SU-DHL-6 (cell line): ENCODE results near the gene SLC25A6.

Experiments
- H2AFZ ChIP-seq: fragments of 200-600 bp; sonication (generic); 2 replicates; pipeline ENCODE4 v1.6.1; 2014; ENCODE audit warnings: low read depth, mild to moderate bottlenecking, moderate library complexity, mixed read lengths, antibody characterized with exemption, low read length; ENCODE audit not compliant: severe bottlenecking
- H3F3A ChIP-seq: fragments of 200-600 bp; shearing (Covaris generic); 2 replicates; pipeline ENCODE4 v1.6.0; 2016; ENCODE audit warnings: antibody characterized with exemption, mild to moderate bottlenecking; ENCODE audit not compliant: insufficient read depth
- H3K27ac ChIP-seq: fragments of 200-600 bp; sonication (generic); 2 replicates; pipeline ENCODE4 v1.5.1; 2016; ENCODE audit warnings: low read depth, mild to moderate bottlenecking, low read length, moderate library complexity, mixed read lengths
- H3K27me3 ChIP-seq: fragments of 200-600 bp; sonication (generic), shearing (Covaris generic); 2 replicates; pipeline ENCODE4 v1.6.0; 2014; ENCODE audit warnings: mild to moderate bottlenecking, low read length
- H3K36me3 ChIP-seq: fragments of 200-600 bp; sonication (generic); 2 replicates; pipeline ENCODE4 v1.6.1; 2014; ENCODE audit warnings: mild to moderate bottlenecking, low read length, mixed read lengths
- H3K4me2 ChIP-seq: fragments of 300-600, 200-600 bp; shearing (Covaris generic), sonication (generic); 2 replicates; pipeline ENCODE4 v1.6.0; 2014; ENCODE audit warnings: low read length, low read depth, mild to moderate bottlenecking; ENCODE audit not compliant: poor library complexity, severe bottlenecking
- H3K4me3 ChIP-seq: fragments of 200-600 bp; sonication (generic); 2 replicates; pipeline ENCODE4 v1.5.1; 2014; ENCODE audit warnings: antibody characterized with exemption, low read length, mild to moderate bottlenecking, mixed read lengths; ENCODE audit not compliant: insufficient read depth, poor library complexity, severe bottlenecking
- H3K79me2 ChIP-seq: fragments of 200-600 bp; sonication (generic); 2 replicates; pipeline ENCODE4 v1.6.1; 2014; ENCODE audit warnings: mild to moderate bottlenecking, low read length, moderate library complexity; ENCODE audit not compliant: insufficient read depth
- H3K9ac ChIP-seq: fragments of 200-600 bp; sonication (generic); 2 replicates; pipeline ENCODE4 v1.7.0; 2014; ENCODE audit warnings: mild to moderate bottlenecking, low read length
- H3K9me2 ChIP-seq: fragments of 200-600 bp; sonication (generic); replicated peaks from 2 replicates; pipeline ENCODE4 v1.6.1; 2014; ENCODE audit warnings: low read length; ENCODE audit not compliant: insufficient read depth
- H3K9me3 ChIP-seq: fragments of 200-600 bp; sonication (generic); 2 replicates; pipeline ENCODE4 v1.6.1; 2014; ENCODE audit warnings: low read length, mixed read lengths; ENCODE audit not compliant: insufficient read depth
- H4K20me1 ChIP-seq: fragments of 200-600 bp; sonication (generic); 2 replicates; pipeline ENCODE4 v1.6.1; 2014; ENCODE audit warnings: low read depth, mild to moderate bottlenecking, antibody characterized with exemption, low read length, moderate library complexity, mixed read lengths
- EZH2phosphoT487 ChIP-seq: fragments of 200-600 bp; sonication (generic), shearing (Covaris generic); conservative IDR thresholded peaks from 2 replicates; pipeline ENCODE4 v1.6.1; 2018; ENCODE audit warnings: mild to moderate bottlenecking, antibody characterized with exemption, low read length, moderate library complexity, mixed read lengths
- TF ChIP-seq, protein P1 (sequence below): fragments of 200-600 bp; sonication (generic); IDR thresholded peaks from one replicate; pipeline ENCODE4 v1.5.1; 2017; ENCODE audit warnings: antibody characterized with exemption, mild to moderate bottlenecking, low read length, moderate library complexity; ENCODE audit not compliant: insufficient read depth, poor library complexity, severe bottlenecking

The SLC25A6 gene

DNA sequence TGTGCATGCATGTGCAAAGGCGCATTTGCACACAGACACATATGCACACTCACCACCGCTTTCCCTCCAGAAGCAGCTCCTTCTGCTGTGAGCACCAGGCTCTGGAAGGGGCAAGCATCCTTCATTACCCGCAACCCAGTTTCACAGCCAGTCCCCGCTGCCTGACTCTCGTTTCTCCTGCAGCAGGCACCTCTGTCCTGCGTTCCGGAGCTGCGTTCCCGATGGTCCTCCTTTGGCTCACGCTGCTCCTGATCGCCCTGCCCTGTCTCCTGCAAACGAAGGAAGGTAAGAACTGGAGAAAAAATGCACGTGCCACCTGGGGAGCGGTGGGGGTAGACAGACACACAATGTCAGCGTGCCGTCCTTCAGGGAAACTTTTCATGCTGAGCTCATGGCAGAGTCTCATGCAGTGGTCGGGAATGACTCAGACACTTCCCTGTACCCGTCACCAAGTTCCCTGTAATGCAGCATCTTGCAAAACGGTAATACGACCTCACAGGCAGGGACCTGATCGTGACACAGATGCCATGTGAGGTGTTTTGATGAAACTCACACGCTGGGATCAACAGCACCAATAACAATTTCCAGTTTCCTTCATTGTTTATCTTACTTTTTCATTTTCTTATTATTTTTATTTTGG is 50.2 kb downstream of the SLC25A6 start:
- Histone ChIP-seq H2AFZ (no peak overlapping the region), H3K9me3 (no peaks in the 10 kb centered on the region), H4K20me1 (no peaks in the 10 kb centered on the region), H3K27ac (no peak overlapping the region), H3K9ac (no peak overlapping the region), H3F3A (no peaks in the 10 kb centered on the region), H3K4me2 (no peak overlapping the region), H3K79me2 (no peaks in the 10 kb centered on the region), H3K27me3 (no peaks in the 10 kb centered on the region), H3K36me3 (no peaks in the 10 kb centered on the region), H3K4me3 (no peak overlapping the region), H3K9me2 (no peaks in the 10 kb centered on the region)
- TF ChIP-seq, protein P1, sequence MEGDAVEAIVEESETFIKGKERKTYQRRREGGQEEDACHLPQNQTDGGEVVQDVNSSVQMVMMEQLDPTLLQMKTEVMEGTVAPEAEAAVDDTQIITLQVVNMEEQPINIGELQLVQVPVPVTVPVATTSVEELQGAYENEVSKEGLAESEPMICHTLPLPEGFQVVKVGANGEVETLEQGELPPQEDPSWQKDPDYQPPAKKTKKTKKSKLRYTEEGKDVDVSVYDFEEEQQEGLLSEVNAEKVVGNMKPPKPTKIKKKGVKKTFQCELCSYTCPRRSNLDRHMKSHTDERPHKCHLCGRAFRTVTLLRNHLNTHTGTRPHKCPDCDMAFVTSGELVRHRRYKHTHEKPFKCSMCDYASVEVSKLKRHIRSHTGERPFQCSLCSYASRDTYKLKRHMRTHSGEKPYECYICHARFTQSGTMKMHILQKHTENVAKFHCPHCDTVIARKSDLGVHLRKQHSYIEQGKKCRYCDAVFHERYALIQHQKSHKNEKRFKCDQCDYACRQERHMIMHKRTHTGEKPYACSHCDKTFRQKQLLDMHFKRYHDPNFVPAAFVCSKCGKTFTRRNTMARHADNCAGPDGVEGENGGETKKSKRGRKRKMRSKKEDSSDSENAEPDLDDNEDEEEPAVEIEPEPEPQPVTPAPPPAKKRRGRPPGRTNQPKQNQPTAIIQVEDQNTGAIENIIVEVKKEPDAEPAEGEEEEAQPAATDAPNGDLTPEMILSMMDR, result no peak
- no peak for TF ChIP-seq EZH2phosphoT487

DNA sequence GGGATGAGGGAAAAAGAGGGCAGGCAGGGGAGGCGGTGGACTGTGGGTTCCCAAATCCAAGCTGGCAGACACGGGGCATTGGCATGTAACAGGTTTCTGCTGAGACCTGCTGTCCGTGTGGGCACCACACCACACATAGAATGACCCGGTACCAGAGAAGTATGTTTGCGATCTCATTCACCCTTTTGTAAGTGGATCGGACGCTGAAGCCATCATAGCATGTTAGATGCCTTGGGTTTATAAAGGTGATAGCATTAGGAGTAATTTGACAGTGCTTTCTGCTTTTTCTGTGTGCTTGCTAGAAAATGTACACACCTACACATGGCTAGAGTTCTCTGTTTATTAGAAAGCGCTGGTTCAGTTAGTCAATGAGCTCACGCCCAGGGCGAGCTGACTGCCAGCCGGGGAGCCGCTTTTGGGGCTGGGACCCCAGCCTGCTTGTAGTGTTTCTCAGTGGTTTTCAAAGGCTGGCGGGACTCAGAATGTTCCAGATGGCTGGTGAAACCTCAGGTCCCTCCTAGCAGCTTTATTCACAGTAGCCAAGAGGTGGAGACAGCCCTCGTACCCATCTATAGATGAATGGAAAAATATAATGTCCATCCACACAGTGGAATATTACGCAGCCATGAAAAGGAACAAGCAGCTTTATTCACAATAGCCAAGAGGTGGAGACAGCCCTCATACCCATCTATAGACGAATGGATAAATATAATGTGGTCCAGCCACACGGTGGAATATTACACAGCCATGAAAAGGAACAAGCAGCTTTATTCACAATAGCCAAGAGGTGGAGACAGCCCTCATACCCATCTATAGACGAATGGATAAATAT is 54.7 kb downstream of the SLC25A6 start:
- H3K4me2 ChIP-seq, result no peak overlapping the region

DNA sequence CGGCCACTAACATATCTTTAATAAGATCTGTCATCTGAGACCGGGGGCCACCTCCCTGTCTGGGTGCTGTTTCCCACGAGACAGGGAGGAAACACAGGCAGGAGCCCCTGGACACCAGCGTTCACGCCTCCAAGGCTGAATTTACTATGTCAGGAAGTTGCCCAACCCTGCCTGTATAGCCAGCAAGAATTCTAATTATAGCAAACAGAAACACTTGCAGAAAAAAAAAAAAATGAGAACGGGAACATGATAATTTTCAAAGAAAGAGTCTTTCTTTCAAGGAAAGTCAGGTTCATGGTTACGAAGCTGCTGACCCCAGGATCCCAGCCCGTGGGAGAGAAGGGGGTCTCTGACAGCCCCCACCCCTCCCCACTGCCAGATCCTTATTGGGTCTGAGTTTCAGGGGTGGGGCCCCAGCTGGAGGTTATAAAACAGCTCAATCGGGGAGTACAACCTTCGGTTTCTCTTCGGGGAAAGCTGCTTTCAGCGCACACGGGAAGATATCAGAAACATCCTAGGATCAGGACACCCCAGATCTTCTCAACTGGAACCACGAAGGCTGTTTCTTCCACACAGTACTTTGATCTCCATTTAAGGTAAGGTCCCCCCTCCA is 55.5 kb downstream of the SLC25A6 start, which contains the start of gene IL3RA:
IL3RA (plus strand) TSS at position 455 of the 613 bp plus-strand sequence. CDS start 4,981 bp downstream, outside the sequence.
- Histone ChIP-seq H4K20me1 (no peaks in the 10 kb centered on the region), H3K9me3 (no peaks in the 10 kb centered on the region), H3K27me3 (no peaks in the 10 kb centered on the region), H3K36me3 (no peaks in the 10 kb centered on the region), H2AFZ (no peak within 1 kb of the TSS), H3K9ac (no peak within 1 kb of the TSS), H3K4me2 (no peak within 1 kb of the TSS), H3F3A (no peaks in the 10 kb centered on the region), H3K4me3 (no peak within 1 kb of the TSS), H3K79me2 (no peaks in the 10 kb centered on the region), H3K9me2 (no peaks in the 10 kb centered on the region), H3K27ac (no peak within 1 kb of the TSS)
- TF ChIP-seq, protein P1, result no peak
- no peak for TF ChIP-seq EZH2phosphoT487

More for the DNA sequence above, 54.7 kb downstream of the SLC25A6 start:
- no peak for TF ChIP-seq EZH2phosphoT487
- TF ChIP-seq, protein P1, result no peak
- Histone ChIP-seq H3K79me2 (no peaks in the 10 kb centered on the region), H4K20me1 (no peaks in the 10 kb centered on the region), H3K27ac (no peak overlapping the region), H2AFZ (no peak overlapping the region), H3K4me3 (no peak overlapping the region), H3K27me3 (no peaks in the 10 kb centered on the region), H3K9me2 (no peaks in the 10 kb centered on the region), H3K36me3 (no peaks in the 10 kb centered on the region), H3K9ac (no peak overlapping the region), H3F3A (no peaks in the 10 kb centered on the region), H3K9me3 (no peaks in the 10 kb centered on the region)
